SU-DHL-6 (cell line): ENCODE data around the gene SMIM41.

ENCODE experiments used
- H2AFZ ChIP-seq: fragments of 200-600 bp; sonication (generic); 2 replicates; pipeline ENCODE4 v1.6.1; 2014; ENCODE audit warnings: low read depth, mild to moderate bottlenecking, moderate library complexity, mixed read lengths, antibody characterized with exemption, low read length; ENCODE audit not compliant: severe bottlenecking
- H3F3A ChIP-seq: fragments of 200-600 bp; shearing (Covaris generic); 2 replicates; pipeline ENCODE4 v1.6.0; 2016; ENCODE audit warnings: antibody characterized with exemption, mild to moderate bottlenecking; ENCODE audit not compliant: insufficient read depth
- H3K27ac ChIP-seq: fragments of 200-600 bp; sonication (generic); 2 replicates; pipeline ENCODE4 v1.5.1; 2016; ENCODE audit warnings: low read depth, mild to moderate bottlenecking, low read length, moderate library complexity, mixed read lengths
- H3K27me3 ChIP-seq: fragments of 200-600 bp; sonication (generic), shearing (Covaris generic); 2 replicates; pipeline ENCODE4 v1.6.0; 2014; ENCODE audit warnings: mild to moderate bottlenecking, low read length
- H3K36me3 ChIP-seq: fragments of 200-600 bp; sonication (generic); 2 replicates; pipeline ENCODE4 v1.6.1; 2014; ENCODE audit warnings: mild to moderate bottlenecking, low read length, mixed read lengths
- H3K4me2 ChIP-seq: fragments of 300-600, 200-600 bp; shearing (Covaris generic), sonication (generic); 2 replicates; pipeline ENCODE4 v1.6.0; 2014; ENCODE audit warnings: low read length, low read depth, mild to moderate bottlenecking; ENCODE audit not compliant: poor library complexity, severe bottlenecking
- H3K4me3 ChIP-seq: fragments of 200-600 bp; sonication (generic); 2 replicates; pipeline ENCODE4 v1.5.1; 2014; ENCODE audit warnings: antibody characterized with exemption, low read length, mild to moderate bottlenecking, mixed read lengths; ENCODE audit not compliant: insufficient read depth, poor library complexity, severe bottlenecking
- H3K79me2 ChIP-seq: fragments of 200-600 bp; sonication (generic); 2 replicates; pipeline ENCODE4 v1.6.1; 2014; ENCODE audit warnings: mild to moderate bottlenecking, low read length, moderate library complexity; ENCODE audit not compliant: insufficient read depth
- H3K9ac ChIP-seq: fragments of 200-600 bp; sonication (generic); 2 replicates; pipeline ENCODE4 v1.7.0; 2014; ENCODE audit warnings: mild to moderate bottlenecking, low read length
- H3K9me2 ChIP-seq: fragments of 200-600 bp; sonication (generic); replicated peaks from 2 replicates; pipeline ENCODE4 v1.6.1; 2014; ENCODE audit warnings: low read length; ENCODE audit not compliant: insufficient read depth
- H3K9me3 ChIP-seq: fragments of 200-600 bp; sonication (generic); 2 replicates; pipeline ENCODE4 v1.6.1; 2014; ENCODE audit warnings: low read length, mixed read lengths; ENCODE audit not compliant: insufficient read depth
- H4K20me1 ChIP-seq: fragments of 200-600 bp; sonication (generic); 2 replicates; pipeline ENCODE4 v1.6.1; 2014; ENCODE audit warnings: low read depth, mild to moderate bottlenecking, antibody characterized with exemption, low read length, moderate library complexity, mixed read lengths
- EZH2phosphoT487 ChIP-seq: fragments of 200-600 bp; sonication (generic), shearing (Covaris generic); conservative IDR thresholded peaks from 2 replicates; pipeline ENCODE4 v1.6.1; 2018; ENCODE audit warnings: mild to moderate bottlenecking, antibody characterized with exemption, low read length, moderate library complexity, mixed read lengths
- TF ChIP-seq, protein P1 (sequence below): fragments of 200-600 bp; sonication (generic); IDR thresholded peaks from one replicate; pipeline ENCODE4 v1.5.1; 2017; ENCODE audit warnings: antibody characterized with exemption, mild to moderate bottlenecking, low read length, moderate library complexity; ENCODE audit not compliant: insufficient read depth, poor library complexity, severe bottlenecking

Gene SMIM41

GRCh38 chr12:52055731-52056711 is 23.5 kb upstream of the SMIM41 start:
- Histone ChIP-seq H3K27ac (no peak overlapping the region), H2AFZ (no peak overlapping the region), H3F3A (no peaks in the 10 kb centered on the region), H3K9ac (no peak overlapping the region), H3K9me2 (no peaks in the 10 kb centered on the region), H3K79me2 (no peaks in the 10 kb centered on the region), H3K27me3 (no peaks in the 10 kb centered on the region), H4K20me1 (no peaks in the 10 kb centered on the region), H3K36me3 (no peaks in the 10 kb centered on the region), H3K9me3 (no peaks in the 10 kb centered on the region), H3K4me2 (no peak overlapping the region), H3K4me3 (no peak overlapping the region)
- no peak for TF ChIP-seq EZH2phosphoT487
- TF ChIP-seq, protein P1, sequence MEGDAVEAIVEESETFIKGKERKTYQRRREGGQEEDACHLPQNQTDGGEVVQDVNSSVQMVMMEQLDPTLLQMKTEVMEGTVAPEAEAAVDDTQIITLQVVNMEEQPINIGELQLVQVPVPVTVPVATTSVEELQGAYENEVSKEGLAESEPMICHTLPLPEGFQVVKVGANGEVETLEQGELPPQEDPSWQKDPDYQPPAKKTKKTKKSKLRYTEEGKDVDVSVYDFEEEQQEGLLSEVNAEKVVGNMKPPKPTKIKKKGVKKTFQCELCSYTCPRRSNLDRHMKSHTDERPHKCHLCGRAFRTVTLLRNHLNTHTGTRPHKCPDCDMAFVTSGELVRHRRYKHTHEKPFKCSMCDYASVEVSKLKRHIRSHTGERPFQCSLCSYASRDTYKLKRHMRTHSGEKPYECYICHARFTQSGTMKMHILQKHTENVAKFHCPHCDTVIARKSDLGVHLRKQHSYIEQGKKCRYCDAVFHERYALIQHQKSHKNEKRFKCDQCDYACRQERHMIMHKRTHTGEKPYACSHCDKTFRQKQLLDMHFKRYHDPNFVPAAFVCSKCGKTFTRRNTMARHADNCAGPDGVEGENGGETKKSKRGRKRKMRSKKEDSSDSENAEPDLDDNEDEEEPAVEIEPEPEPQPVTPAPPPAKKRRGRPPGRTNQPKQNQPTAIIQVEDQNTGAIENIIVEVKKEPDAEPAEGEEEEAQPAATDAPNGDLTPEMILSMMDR = no peak

DNA sequence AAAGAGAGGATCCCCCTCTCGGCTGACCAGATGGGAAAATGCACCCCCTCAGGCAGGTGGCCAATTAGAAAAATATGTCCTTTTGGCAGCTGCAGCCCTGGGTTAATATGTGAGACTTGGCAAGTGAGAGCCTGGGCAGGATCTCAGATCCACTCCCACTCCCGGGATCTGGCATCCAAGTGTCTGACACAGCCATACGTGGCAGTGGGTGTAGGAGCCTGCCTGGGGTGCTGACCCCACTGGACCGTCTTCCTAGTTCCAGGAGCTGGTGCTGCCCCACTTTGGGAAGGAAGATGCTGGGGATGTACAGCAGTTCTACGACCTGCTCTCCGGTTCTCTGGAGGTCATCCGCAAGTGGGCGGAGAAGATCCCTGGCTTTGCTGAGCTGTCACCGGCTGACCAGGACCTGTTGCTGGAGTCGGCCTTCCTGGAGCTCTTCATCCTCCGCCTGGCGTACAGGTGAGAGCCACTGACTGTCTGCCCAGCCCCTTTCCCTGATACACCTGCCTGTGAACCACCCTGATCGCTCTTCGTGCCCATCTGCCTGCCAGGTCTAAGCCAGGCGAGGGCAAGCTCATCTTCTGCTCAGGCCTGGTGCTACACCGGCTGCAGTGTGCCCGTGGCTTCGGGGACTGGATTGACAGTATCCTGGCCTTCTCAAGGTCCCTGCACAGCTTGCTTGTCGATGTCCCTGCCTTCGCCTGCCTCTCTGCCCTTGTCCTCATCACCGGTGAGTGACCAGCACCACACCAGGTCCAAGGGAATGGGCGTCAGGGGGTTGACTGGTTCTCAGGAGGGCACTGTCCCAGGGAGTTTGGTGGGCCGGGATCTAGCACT is 22.5 kb upstream of the SMIM41 start:
- Histone ChIP-seq H3K27ac (no peak overlapping the region), H3K79me2 (no peaks in the 10 kb centered on the region), H4K20me1 (no peaks in the 10 kb centered on the region), H3K4me2 (no peak overlapping the region), H3F3A (no peaks in the 10 kb centered on the region), H3K4me3 (no peak overlapping the region), H3K27me3 (no peaks in the 10 kb centered on the region), H3K9ac (no peak overlapping the region), H3K36me3 (no peaks in the 10 kb centered on the region), H3K9me2 (no peaks in the 10 kb centered on the region), H2AFZ (no peak overlapping the region), H3K9me3 (no peaks in the 10 kb centered on the region)
- TF ChIP-seq EZH2phosphoT487 = no peak
- TF ChIP-seq, protein P1 = no peak

- Histone ChIP-seq H3K4me3 (no peak overlapping the region), H3K4me2 (no peak overlapping the region), H3K27ac (no peak overlapping the region), H3K9me2 (no peaks in the 10 kb centered on the region), H3K27me3 (no peaks in the 10 kb centered on the region), H4K20me1 (no peaks in the 10 kb centered on the region), H3F3A (no peaks in the 10 kb centered on the region), H3K79me2 (no peaks in the 10 kb centered on the region), H3K9me3 (no peaks in the 10 kb centered on the region), H3K36me3 (no peaks in the 10 kb centered on the region), H2AFZ (no peak overlapping the region), H3K9ac (no peak overlapping the region)
- TF ChIP-seq, protein P1 = no peak
- no peak for TF ChIP-seq EZH2phosphoT487
Observed at GRCh38 chr12:52057638-52058576, 21.6 kb upstream of the SMIM41 start.
